Skeletal muscle satellite cell (primary cell): ENCODE data around the gene PDCD7.
"Not testable (repeated sequence)": the region's sequence is repeated elsewhere in the genome, so short reads cannot be mapped to it uniquely, and the experiment has no call there.

ENCODE experiments used
- H3K27me3 ChIP-seq: 2 replicates; pipeline ENCODE4 v1.7.0; 2013; ENCODE audit warnings: low read length; ENCODE audit not compliant: control insufficient read depth, insufficient read depth
- H3K36me3 ChIP-seq: 2 replicates; pipeline ENCODE4 v1.7.0; 2013; ENCODE audit warnings: mild to moderate bottlenecking, control low read depth, low read length; ENCODE audit not compliant: insufficient read depth
- H3K4me1 ChIP-seq: 2 replicates; pipeline ENCODE4 v1.7.0; 2013; ENCODE audit warnings: low read length; ENCODE audit not compliant: control insufficient read depth, insufficient read depth
- H3K4me2 ChIP-seq: 2 replicates; pipeline ENCODE4 v1.7.0; 2013; ENCODE audit warnings: mild to moderate bottlenecking, low read length
- H3K4me3 ChIP-seq: 2 replicates; pipeline ENCODE4 v1.7.0; 2013; ENCODE audit warnings: low read length
- H3K9ac ChIP-seq: 2 replicates; pipeline ENCODE4 v1.7.0; 2013; ENCODE audit warnings: mild to moderate bottlenecking, low read depth, low read length, moderate library complexity
- H3K9me3 ChIP-seq: replicated peaks from 2 replicates; pipeline ENCODE4 v1.7.0; 2013; ENCODE audit warnings: mild to moderate bottlenecking, control low read depth, low read length

PDCD7 gene

DNA sequence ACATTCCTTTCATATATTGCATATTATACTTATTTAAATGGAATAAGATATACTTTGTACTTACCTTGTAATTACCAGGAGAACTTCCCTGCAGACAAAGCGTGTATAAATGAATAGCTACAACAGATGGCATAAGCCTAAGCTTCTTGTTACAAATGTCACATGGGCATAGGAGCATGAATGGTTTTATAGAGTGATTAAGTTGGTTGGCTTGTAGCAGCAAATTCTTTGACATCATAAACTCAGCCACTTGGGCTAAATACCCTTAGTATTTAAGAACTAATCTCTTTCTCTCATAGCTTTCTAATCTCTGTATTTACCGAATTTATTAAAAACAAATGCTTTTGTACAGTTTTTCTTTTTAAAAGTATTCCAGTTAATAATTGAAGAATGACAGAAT, 18.5 kb downstream of the PDCD7 start, which contains the start of gene UBAP1L:
Gene UBAP1L, minus strand, starts transcription at position 115 of the 400 bp plus-strand sequence. CDS start 8,985 bp downstream, outside the sequence.
- Histone ChIP-seq H3K36me3 (peaks cover 65% of the 10 kb centered on the region), H3K27me3 (no peaks in the 10 kb centered on the region), H3K9me3 (no peaks in the 10 kb centered on the region), H3K9ac (no peak within 1 kb of the TSS), H3K4me1 (no peaks in the 10 kb centered on the region), H3K4me3 (no peak within 1 kb of the TSS), H3K4me2 (no peak within 1 kb of the TSS)

DNA sequence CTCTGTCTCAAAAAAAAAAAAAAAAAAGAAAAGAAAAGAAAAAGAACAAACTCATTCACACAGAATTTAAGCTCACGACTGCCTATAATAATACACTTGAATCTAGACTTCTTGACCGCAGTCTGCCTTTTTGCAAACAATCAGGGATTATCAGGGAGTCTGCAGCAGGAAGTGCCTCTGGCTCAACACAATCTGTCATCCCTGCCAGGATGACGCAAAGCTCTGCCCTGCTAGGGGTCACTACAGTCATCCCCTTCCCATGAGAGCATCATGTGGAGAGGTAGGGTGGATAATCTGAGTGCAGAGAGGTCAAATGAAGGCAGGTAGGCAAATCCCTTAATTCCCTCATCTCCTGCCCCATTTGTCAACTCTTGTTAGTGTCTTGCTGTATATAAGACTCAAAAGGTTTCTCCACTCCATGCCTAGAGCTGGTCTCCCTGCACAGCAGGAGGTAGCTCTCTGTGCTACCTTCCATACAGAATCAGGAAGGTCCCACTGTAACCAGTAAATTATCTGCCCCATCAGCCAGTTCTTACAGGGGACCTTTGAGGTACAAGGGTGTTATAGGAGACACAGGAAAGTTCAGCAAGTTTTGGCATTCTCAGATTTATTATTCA, 22.8 kb downstream of the PDCD7 start:
- no peak overlapping the region for H3K9ac ChIP-seq
- H3K36me3 ChIP-seq, result peaks cover 34% of the 10 kb centered on the region
- H3K27me3 ChIP-seq, result no peaks in the 10 kb centered on the region
- H3K9me3 ChIP-seq, result no peaks in the 10 kb centered on the region
- H3K4me1 ChIP-seq, result no peaks in the 10 kb centered on the region
- no peak overlapping the region for H3K4me3 ChIP-seq
- H3K4me2 ChIP-seq, result no peak overlapping the region

DNA sequence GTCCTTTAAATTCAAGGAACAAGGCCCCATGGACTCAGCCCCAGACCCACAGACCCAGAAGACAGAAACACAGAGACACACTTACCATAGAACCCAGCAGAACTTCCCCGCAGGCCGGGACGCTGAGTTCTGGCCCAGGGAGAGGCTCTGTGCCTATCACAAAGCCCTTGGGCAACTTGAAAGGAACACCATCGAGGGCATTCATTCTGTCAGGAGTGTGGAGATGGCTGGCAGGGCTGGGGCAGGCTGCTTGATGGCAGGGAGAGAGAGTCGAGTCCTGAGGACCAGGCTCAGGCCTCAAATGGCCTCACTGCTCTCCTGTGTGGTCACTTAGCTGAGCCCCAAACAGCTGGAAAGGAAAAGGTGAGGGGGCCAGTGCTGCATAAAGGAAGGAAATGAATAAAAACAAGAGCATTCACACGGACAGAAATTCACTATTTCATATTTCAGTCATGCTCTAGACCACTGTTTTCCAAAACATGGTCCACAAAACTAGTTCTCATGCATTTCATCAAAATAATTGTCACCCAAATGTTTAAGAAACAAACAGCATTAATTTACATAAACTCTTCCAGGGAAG, 27.5 kb downstream of the PDCD7 start:
- Histone ChIP-seq H3K36me3 (peaks cover 18% of the 10 kb centered on the region), H3K27me3 (no peaks in the 10 kb centered on the region), H3K4me2 (no peak overlapping the region), H3K4me3 (no peak overlapping the region), H3K9me3 (no peaks in the 10 kb centered on the region), H3K9ac (no peak overlapping the region), H3K4me1 (no peaks in the 10 kb centered on the region)

GRCh38 chr15:65105038-65105437, 28.6 kb downstream of the PDCD7 start:
- H3K4me1 ChIP-seq, result no peaks in the 10 kb centered on the region
- no peaks in the 10 kb centered on the region for H3K9me3 ChIP-seq
- no peaks in the 10 kb centered on the region for H3K27me3 ChIP-seq
- no peak overlapping the region for H3K4me2 ChIP-seq
- H3K36me3 ChIP-seq, result peaks cover 28% of the 10 kb centered on the region
- H3K4me3 ChIP-seq, result no peak overlapping the region
- H3K9ac ChIP-seq, result no peak overlapping the region

DNA sequence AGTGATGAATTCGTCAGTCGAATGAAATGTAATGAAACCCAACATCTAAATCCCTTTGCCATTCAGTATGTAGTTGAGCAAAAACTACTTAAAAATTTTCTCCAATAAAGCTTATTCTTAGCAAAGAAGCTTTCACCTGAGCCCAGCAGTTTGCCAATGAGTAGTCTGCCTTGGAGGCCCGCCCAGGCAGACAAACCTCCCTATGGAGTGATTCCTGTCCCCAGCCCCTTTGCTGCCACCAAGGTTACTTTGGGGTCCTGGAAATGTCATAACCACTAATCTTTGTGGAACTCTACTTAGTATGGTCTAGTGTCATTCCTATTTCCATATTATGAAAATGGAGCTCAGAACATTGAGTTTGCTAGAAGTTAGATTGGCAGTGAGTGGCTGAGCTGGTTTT, 30.7 kb downstream of the PDCD7 start:
- no peak overlapping the region for H3K9ac ChIP-seq
- no peaks in the 10 kb centered on the region for H3K27me3 ChIP-seq
- H3K4me1 ChIP-seq, result no peaks in the 10 kb centered on the region
- H3K4me3 ChIP-seq, result no peak overlapping the region
- no peak overlapping the region for H3K4me2 ChIP-seq
- H3K9me3 ChIP-seq, result no peaks in the 10 kb centered on the region
- peaks cover 44% of the 10 kb centered on the region for H3K36me3 ChIP-seq

DNA sequence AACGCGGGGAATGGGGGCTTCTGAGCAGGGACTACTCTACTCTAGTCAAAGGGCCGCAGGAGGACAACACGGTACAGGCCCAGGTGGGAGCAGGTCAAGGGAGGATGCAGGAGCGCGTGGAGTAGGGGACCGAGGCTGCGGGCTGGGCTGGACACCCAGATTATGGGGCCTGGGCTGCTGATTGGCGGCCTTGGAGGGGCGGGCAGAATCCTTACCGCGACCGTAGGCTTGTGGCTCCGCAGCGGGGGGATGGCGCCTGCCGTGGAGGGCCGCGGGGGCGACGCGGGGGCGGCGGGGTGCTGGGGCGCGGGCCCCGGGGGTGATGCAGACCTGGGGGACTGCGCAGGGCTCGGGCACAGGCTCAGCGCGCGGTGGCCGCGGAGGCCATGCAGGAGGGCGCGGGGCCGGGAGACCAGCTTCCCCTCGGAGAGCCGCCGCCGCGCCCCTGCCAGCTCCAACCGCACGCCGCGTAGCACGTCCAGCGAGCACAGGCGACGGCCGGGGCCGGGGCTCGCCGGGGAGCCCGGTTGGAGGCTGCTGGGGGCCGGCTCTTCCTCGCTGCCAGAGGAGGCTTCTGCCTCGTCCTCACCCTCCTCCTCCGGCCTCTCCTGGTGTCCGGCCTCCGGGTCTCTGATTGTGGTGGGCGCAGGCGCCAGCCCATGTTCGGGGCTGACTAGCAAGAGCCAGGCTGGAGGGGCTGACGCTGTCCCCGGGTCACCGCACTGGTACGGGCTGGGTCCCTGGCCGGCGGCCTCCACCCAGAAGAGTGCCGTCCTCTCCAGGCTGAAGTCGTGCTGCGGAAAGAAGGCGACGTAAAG, 31.5 kb downstream of the PDCD7 start:
- H3K4me2 ChIP-seq, result no peak overlapping the region
- no peaks in the 10 kb centered on the region for H3K4me1 ChIP-seq
- no peak overlapping the region for H3K4me3 ChIP-seq
- H3K27me3 ChIP-seq, result no peaks in the 10 kb centered on the region
- no peaks in the 10 kb centered on the region for H3K9me3 ChIP-seq
- H3K36me3 ChIP-seq, result peaks cover 52% of the 10 kb centered on the region
- no peak overlapping the region for H3K9ac ChIP-seq

GRCh38 chr15:65101411-65101890, 32.2 kb downstream of the PDCD7 start:
- H3K36me3 ChIP-seq, result peaks cover 54% of the 10 kb centered on the region
- H3K27me3 ChIP-seq, result no peaks in the 10 kb centered on the region
- H3K9me3 ChIP-seq, result no peaks in the 10 kb centered on the region
- H3K4me3 ChIP-seq, result no peak overlapping the region
- H3K4me1 ChIP-seq, result no peaks in the 10 kb centered on the region
- H3K4me2 ChIP-seq, result no peak overlapping the region
- no peak overlapping the region for H3K9ac ChIP-seq

- no peak overlapping the region for H3K4me3 ChIP-seq
- peaks cover 46% of the 10 kb centered on the region for H3K36me3 ChIP-seq
- no peaks in the 10 kb centered on the region for H3K9me3 ChIP-seq
- no peak overlapping the region for H3K4me2 ChIP-seq
- no peak overlapping the region for H3K9ac ChIP-seq
- H3K27me3 ChIP-seq, result no peaks in the 10 kb centered on the region
- no peaks in the 10 kb centered on the region for H3K4me1 ChIP-seq
These were observed 33.2 kb downstream of the PDCD7 start for GRCh38 chr15:65100442-65100841.

DNA sequence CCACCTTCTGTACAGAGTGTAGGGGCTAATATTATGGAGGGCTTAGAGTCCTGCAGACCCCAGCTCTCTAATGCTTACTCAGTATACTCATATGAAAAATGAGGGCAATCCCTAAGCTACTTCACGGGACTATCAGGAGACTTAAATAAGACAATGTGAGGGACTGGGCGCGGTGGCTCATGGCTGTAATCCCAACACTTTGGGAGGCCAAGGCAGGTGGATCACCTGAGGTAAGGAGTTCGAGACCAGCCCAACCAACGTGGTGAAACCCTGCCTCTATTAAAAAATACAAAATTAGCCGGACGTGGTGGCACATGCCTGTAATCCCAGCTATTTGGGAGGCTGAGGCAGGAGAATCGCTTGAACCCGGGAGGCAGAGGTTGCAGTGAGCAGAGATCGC, 33.8 kb downstream of the PDCD7 start:
- not testable (repeated sequence) for H3K4me3 ChIP-seq, H3K9ac ChIP-seq, H3K4me2 ChIP-seq, H3K27me3 ChIP-seq, H3K9me3 ChIP-seq, H3K4me1 ChIP-seq
- H3K36me3 ChIP-seq, result peaks cover 45% of the 10 kb centered on the region

DNA sequence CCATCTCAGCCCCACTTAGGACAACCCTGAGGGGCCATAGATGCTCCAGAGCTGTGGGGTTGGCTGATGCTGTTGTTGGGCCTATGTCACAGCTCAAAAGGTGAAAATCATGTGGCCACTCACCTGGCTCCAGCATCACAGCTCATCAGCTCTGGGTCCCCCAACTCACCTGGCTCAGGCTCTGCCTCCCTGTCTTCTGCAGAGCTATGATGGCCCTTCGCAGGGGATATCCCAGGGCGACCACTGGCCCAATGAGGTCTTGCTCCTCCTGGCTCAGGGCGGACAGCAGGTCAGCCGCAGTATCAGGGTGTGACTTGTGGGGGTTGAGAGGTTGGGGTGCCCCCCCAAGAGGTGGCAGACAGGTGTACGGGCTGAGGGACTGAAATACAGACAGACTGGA, 34.3 kb downstream of the PDCD7 start:
- Histone ChIP-seq H3K4me1 (no peaks in the 10 kb centered on the region), H3K4me3 (no peak overlapping the region), H3K36me3 (peaks cover 45% of the 10 kb centered on the region), H3K9ac (no peak overlapping the region), H3K4me2 (no peak overlapping the region), H3K9me3 (no peaks in the 10 kb centered on the region), H3K27me3 (no peaks in the 10 kb centered on the region)

GRCh38 chr15:65097651-65098263, 35.9 kb downstream of the PDCD7 start:
- peaks cover 46% of the 10 kb centered on the region for H3K36me3 ChIP-seq
- H3K4me3 ChIP-seq, result no peak overlapping the region
- no peak overlapping the region for H3K9ac ChIP-seq

More at GRCh38 chr15:65097651-65098263, 35.9 kb downstream of the PDCD7 start:
- H3K4me1 ChIP-seq, result no peaks in the 10 kb centered on the region
- H3K9me3 ChIP-seq, result no peaks in the 10 kb centered on the region
- H3K4me2 ChIP-seq, result no peak overlapping the region
- no peaks in the 10 kb centered on the region for H3K27me3 ChIP-seq
